SK-N-SH (cell line): ENCODE data around the gene TFF1.

Experiments used
- CTCF ChIP-seq: fragments of 200-600 bp; sonication (generic); IDR thresholded peaks from 2 replicates; pipeline ENCODE4 v1.6.1; 2017; ENCODE audit warnings: antibody characterized with exemption, mild to moderate bottlenecking, moderate library complexity
- MAX ChIP-seq: IDR thresholded peaks from 2 replicates; pipeline ENCODE4 v1.4.0; 2012; ENCODE audit warnings: low read depth
- NRF1 ChIP-seq: IDR thresholded peaks from 2 replicates; pipeline ENCODE4 v1.6.1; 2012; ENCODE audit warnings: low read depth, mild to moderate bottlenecking, low read length

DNA sequence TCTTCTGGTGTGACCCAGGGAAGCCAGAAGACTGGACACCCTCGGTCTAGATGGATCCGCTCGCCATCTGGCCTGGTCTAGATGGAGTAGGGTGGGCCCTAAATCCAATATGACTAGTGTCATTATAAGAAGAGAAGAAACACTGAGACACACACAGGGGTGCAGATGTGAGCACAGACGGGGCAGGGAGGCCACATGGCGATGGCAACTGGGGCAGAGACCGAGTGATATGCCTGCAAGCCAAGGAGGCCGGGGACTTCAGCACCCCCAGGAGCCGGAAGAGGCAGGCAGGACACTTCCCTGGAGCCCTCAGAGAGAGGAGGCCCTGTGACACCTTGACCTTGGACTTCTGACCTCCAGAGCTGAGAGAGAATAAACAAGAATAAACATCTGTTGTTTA is 45.5 kb downstream of the TFF1 start:
- TF ChIP-seq NRF1 (no peak), CTCF (no peak), MAX (no peak)
